Bronchial epithelial cell (primary cell): ENCODE measurements around the gene F2R. TPM values are rescaled to one million over a fixed set of nuclear protein-coding genes. Genes with fewer than 3 reads are reported as not detected.

Experiments
- DNase-seq: peaks from one replicate; pipeline ENCODE4 v3.0.0-alpha.2; 2010; ENCODE audit warnings: low read depth
- FAIRE-seq: peaks from 2 replicates; lab custom pipeline; 2011; peaks lifted over from hg19 to GRCh38; lab: Jason Lieb, UNC
- H3K27me3 ChIP-seq: 2 replicates; pipeline ENCODE4 v1.5.1; 2011; ENCODE audit warnings: low read length; ENCODE audit not compliant: control insufficient read depth, insufficient read depth
- H3K36me3 ChIP-seq: 2 replicates; pipeline ENCODE4 v1.5.1; 2011; ENCODE audit warnings: low read length; ENCODE audit not compliant: control insufficient read depth, insufficient read depth
- H3K4me3 ChIP-seq: 2 replicates; pipeline ENCODE4 v1.5.1; 2011; ENCODE audit warnings: mild to moderate bottlenecking, low read depth, low read length, control low read depth
- total RNA-seq: library from RNA; depleted of rRNA; stranded (reverse); fragments of >200 nt; gene quantifications from 2 replicates; pipeline ENCODE4 v1.2.1, GENCODE V29; 2014
- TF ChIP-seq, protein P1 (sequence below): IDR thresholded peaks from 2 replicates; pipeline ENCODE4 v1.5.1; 2011; ENCODE audit warnings: mild to moderate bottlenecking, moderate library complexity, low read length, control low read depth, inconsistent platforms; ENCODE audit not compliant: insufficient read depth, severe bottlenecking

F2R gene
- total RNA-seq, 1 donor from 2014 or later, result 12.1 TPM

- DNase-seq (no peak), FAIRE-seq (no peak)
- TF ChIP-seq, protein P1, sequence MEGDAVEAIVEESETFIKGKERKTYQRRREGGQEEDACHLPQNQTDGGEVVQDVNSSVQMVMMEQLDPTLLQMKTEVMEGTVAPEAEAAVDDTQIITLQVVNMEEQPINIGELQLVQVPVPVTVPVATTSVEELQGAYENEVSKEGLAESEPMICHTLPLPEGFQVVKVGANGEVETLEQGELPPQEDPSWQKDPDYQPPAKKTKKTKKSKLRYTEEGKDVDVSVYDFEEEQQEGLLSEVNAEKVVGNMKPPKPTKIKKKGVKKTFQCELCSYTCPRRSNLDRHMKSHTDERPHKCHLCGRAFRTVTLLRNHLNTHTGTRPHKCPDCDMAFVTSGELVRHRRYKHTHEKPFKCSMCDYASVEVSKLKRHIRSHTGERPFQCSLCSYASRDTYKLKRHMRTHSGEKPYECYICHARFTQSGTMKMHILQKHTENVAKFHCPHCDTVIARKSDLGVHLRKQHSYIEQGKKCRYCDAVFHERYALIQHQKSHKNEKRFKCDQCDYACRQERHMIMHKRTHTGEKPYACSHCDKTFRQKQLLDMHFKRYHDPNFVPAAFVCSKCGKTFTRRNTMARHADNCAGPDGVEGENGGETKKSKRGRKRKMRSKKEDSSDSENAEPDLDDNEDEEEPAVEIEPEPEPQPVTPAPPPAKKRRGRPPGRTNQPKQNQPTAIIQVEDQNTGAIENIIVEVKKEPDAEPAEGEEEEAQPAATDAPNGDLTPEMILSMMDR, result no peak
- no peak overlapping the region for H3K4me3 ChIP-seq
- H3K27me3 ChIP-seq, result no peaks in the 10 kb centered on the region
- H3K36me3 ChIP-seq, result no peaks in the 10 kb centered on the region
Measured at GRCh38 chr5:76709762-76710161, 6.2 kb upstream of the F2R start.

GRCh38 chr5:76710991-76711390 is 4.9 kb upstream of the F2R start:
- DNase-seq (peak; percentile 94), FAIRE-seq (no peak)
- no peaks in the 10 kb centered on the region for H3K36me3 ChIP-seq
- no peaks in the 10 kb centered on the region for H3K27me3 ChIP-seq
- TF ChIP-seq, protein P1, result no peak
- no peak overlapping the region for H3K4me3 ChIP-seq

DNA sequence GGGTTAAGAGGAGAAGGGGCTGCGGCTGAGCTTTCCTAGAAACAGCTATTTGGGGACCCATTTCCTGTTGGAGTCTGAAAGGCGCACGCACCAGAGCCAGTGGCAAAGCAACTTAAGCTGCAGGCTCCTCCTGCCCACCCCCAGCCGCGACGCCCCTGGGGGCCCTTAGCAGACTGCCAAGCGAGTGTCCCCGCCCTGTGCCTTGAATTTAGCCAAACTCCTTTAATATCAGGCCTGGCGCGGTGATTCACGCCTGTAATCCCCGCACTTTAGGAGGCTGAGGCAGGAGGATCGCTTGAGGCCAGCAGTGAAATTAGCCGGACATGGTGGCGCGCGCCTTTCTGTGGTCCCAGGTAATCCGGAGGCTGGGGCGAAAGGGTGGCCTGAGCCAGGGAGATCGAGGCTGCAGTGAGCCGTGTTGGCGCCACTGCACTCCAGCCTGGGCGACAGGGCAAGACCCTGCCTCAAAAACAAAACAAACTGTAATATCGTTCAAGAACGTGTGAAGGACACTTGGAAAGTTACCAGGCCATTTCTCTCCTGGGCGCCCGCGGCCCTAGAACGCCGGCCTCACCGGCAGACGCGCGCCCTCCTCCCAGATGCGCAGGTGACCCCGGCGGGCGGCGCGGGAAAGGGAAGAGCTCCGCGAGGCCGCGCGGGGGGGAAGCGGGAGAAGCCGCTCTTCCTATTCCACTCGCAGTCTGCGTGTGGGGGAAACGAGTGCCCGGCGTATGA is 1.0 kb upstream of the F2R start:
- H3K4me3 ChIP-seq, result peak overlapping the region; percentile 82
- no peak for DNase-seq
- H3K27me3 ChIP-seq, result no peaks in the 10 kb centered on the region
- FAIRE-seq, result no peak
- no peaks in the 10 kb centered on the region for H3K36me3 ChIP-seq
- TF ChIP-seq, protein P1, result no peak

DNA sequence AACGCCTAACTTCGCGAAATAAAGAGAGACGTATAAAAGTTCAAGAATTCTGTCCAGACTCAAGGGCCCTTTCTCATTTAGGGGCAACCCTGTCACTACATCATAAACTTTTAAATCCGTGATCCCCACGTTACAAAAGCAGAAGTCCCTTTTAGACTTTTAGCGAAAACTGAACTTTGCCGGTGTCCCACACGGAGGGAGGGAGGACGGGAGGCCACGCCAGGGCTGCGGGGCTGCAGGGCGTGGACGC is 515 bp upstream of the F2R start:
- Histone ChIP-seq H3K27me3 (no peaks in the 10 kb centered on the region), H3K36me3 (no peaks in the 10 kb centered on the region), H3K4me3 (peak overlapping the region; percentile 82)
- TF ChIP-seq, protein P1, result no peak
- FAIRE-seq (no peak), DNase-seq (no peak)

DNA sequence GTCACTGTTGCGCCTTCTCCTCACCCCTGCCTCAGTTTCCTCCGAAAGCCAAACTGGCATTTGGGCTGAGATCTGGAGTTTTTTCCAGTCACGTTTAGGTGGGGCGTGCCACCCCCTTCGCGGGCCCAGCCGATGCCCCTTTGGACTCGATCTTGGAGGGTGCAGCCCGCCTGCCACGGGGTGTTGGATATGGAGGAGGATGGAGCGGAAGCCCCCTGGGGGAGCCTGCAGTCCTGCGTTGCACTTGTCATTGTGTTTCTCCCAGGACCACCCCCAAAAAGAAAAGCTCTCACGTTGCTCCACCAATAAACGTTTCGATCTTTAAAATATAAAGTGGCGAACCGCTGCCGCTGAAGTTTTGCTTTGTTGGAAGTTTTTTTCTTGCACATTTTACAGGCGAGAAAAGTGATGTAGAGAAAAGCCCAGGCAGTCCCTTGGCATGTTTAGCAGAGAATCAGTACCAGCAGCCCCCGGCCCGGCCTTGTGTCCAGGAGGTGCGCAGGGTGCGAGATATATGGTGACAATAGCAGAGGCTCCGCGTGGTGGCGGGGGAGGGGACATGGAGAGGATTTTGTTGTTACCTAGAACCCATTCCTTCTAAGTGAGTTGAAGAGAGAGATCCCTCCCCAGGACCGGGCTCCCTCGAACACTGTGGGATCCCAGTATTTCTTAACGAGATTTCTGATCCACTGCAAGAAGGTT is 681 bp downstream of the F2R start:
- FAIRE-seq (no peak), DNase-seq (no peak)
- H3K4me3 ChIP-seq, result peak overlapping the region; percentile 82
- no peaks in the 10 kb centered on the region for H3K27me3 ChIP-seq
- no peaks in the 10 kb centered on the region for H3K36me3 ChIP-seq
- TF ChIP-seq, protein P1, result no peak
